MM.1S (cell line): ENCODE results near the gene CTU1.

Experiments used
- EZH2 ChIP-seq: fragments of 300-600 bp; sonication (generic); optimal IDR thresholded peaks from 2 replicates; pipeline ENCODE3; 2017; ENCODE audit warnings: low read depth, mild to moderate bottlenecking, antibody characterized with exemption, low read length, mixed read lengths
- EZH2phosphoT487 ChIP-seq: fragments of 300-600 bp; sonication (generic); IDR thresholded peaks from 2 replicates; pipeline ENCODE4 v1.6.1; 2018; ENCODE audit warnings: antibody characterized with exemption, low read length
- TF ChIP-seq, protein P1 (sequence below): fragments of 300-600 bp; sonication (generic); IDR thresholded peaks from 2 replicates; pipeline ENCODE4 v1.5.1; 2016; ENCODE audit warnings: antibody characterized with exemption, low read length, mixed read lengths

GRCh38 chr19:51091126-51091525, 17.1 kb downstream of the CTU1 start:
- TF ChIP-seq, protein P1, sequence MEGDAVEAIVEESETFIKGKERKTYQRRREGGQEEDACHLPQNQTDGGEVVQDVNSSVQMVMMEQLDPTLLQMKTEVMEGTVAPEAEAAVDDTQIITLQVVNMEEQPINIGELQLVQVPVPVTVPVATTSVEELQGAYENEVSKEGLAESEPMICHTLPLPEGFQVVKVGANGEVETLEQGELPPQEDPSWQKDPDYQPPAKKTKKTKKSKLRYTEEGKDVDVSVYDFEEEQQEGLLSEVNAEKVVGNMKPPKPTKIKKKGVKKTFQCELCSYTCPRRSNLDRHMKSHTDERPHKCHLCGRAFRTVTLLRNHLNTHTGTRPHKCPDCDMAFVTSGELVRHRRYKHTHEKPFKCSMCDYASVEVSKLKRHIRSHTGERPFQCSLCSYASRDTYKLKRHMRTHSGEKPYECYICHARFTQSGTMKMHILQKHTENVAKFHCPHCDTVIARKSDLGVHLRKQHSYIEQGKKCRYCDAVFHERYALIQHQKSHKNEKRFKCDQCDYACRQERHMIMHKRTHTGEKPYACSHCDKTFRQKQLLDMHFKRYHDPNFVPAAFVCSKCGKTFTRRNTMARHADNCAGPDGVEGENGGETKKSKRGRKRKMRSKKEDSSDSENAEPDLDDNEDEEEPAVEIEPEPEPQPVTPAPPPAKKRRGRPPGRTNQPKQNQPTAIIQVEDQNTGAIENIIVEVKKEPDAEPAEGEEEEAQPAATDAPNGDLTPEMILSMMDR: no peak
- TF ChIP-seq EZH2: no peak
- TF ChIP-seq EZH2phosphoT487: no peak
